Activated naive CD8-positive, alpha-beta T cell treated with anti-CD3 and anti-CD28 coated beads, Interleukin-2, amount 50 U/mL, for 24 hours (primary cell): Measurements from ENCODE around the gene ERVW-1.
"Not testable (repeated sequence)": the region's sequence is repeated elsewhere in the genome, so short reads cannot be mapped to it uniquely, and the experiment has no call there.

Experiments used
- ATAC-seq: fragments of 150-1000 bp; cut with Tn5 transposase; one replicate; pipeline ENCODE4 v1.10.0; 2021
- DNase-seq: peaks from one replicate; pipeline ENCODE4 v3.0.0; 2021
- H3K27ac Mint-ChIP-seq: one replicate; pipeline ENCODE4 v1.8.0; 2021; ENCODE audit warnings: mild to moderate bottlenecking, mixed read lengths
- H3K27me3 Mint-ChIP-seq: one replicate; pipeline ENCODE4 v1.8.0; 2021; ENCODE audit warnings: mixed read lengths
- H3K36me3 Mint-ChIP-seq: one replicate; pipeline ENCODE4 v1.8.0; 2021; ENCODE audit warnings: low read depth, mixed read lengths
- H3K4me1 Mint-ChIP-seq: one replicate; pipeline ENCODE4 v1.8.0; 2021; ENCODE audit warnings: mixed read lengths
- H3K4me3 Mint-ChIP-seq: one replicate; pipeline ENCODE4 v1.8.0; 2021; ENCODE audit warnings: mild to moderate bottlenecking, moderate library complexity, mixed read lengths
- H3K9me3 Mint-ChIP-seq: one replicate; pipeline ENCODE4 v1.8.0; 2021; ENCODE audit warnings: mixed read lengths

The ERVW-1 gene

DNA sequence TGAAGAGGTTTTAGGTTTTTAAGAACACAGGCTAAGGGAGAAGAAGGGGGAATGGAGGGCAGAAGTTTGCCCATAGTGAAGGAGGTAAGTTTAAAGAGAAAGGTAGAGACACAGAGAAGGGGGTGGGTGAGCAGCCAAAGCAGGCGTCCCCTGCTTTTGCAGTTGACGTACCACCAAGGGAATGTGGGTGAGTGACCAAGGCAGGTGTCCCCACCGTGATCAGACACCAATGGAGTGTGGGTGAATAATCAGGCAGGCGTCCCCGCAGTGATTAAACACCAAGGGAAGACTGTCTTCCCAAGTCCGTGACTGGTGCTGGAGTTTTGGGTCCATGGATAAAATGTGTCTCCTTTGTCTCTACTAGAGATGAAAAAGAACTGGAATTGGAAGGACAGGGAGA, 6.5 kb upstream of the ERVW-1 start:
- DNase-seq, H3K4me1 Mint-ChIP-seq, H3K27me3 Mint-ChIP-seq, H3K4me3 Mint-ChIP-seq, H3K9me3 Mint-ChIP-seq, H3K36me3 Mint-ChIP-seq, H3K27ac Mint-ChIP-seq, ATAC-seq: not testable (repeated sequence)

DNA sequence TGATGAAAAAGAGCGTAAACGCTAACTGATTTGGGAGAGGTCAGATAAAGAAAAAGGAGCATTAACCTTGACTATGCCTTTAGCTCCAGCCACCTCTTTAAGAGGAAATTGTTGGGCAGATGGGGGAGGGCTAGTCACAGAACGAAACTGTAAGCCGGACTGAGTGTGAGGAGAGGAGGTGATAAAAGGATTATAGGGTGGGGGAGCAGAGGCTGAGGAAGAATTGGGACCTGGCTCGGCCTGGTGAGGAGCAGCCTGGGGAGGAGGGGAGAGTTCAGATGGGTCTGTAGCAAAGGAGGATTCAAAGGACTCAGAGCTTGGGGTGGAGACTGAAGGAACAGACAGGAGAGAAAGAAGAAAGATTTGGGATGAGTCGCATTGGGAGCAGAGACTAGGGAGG, 5.9 kb upstream of the ERVW-1 start:
- not testable (repeated sequence) for H3K4me1 Mint-ChIP-seq, ATAC-seq, H3K36me3 Mint-ChIP-seq, H3K27me3 Mint-ChIP-seq, H3K4me3 Mint-ChIP-seq, H3K9me3 Mint-ChIP-seq, H3K27ac Mint-ChIP-seq, DNase-seq

DNA sequence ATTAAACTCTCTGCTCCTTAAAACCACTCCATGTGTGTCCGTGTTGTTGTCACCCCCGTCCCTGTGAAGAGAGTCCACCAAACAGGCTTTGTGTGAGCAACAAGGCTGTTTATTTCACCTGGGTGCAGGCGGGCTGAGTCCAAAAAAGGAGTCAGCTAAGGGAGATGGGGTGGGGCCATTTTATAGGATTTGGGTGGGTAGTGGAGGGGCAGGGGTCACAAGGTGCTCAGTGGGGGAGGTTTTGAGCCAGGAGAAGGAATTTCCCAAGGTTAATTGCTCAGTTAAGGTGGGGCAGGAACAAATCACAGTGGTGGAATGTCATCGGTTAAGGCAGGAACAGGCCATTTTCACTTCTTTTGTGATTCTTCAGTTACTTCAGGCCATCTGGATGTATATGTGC, 1.4 kb upstream of the ERVW-1 start:
- not testable (repeated sequence) for H3K27ac Mint-ChIP-seq, H3K9me3 Mint-ChIP-seq, H3K4me1 Mint-ChIP-seq, ATAC-seq, H3K27me3 Mint-ChIP-seq, H3K4me3 Mint-ChIP-seq, H3K36me3 Mint-ChIP-seq, DNase-seq

DNA sequence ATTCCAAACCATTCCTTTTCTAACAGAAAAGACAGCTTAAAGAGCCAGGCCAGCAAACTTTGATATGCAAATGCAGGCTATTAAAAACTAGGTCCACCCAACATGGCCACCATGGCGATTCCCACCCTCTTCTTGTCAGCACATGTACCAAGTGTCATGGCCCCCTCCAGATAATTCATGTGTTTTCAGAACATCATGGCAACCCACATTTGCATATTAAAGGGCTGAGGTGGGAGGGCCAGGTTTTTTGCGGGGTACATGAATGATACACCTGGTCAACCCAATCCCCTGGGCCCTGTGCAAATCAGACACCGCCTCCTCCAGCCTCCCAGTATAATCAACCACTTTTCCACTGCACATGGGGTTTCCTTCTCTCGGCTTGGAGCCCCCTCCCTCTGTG, 965 bp upstream of the ERVW-1 start:
- DNase-seq (no peak), ATAC-seq (no peak)
- no peaks in the 10 kb centered on the region for H3K36me3 Mint-ChIP-seq
- H3K9me3 Mint-ChIP-seq = no peaks in the 10 kb centered on the region
- H3K4me1 Mint-ChIP-seq = no peaks in the 10 kb centered on the region
- H3K27ac Mint-ChIP-seq = no peak overlapping the region
- H3K4me3 Mint-ChIP-seq = no peak overlapping the region
- no peaks in the 10 kb centered on the region for H3K27me3 Mint-ChIP-seq

DNA sequence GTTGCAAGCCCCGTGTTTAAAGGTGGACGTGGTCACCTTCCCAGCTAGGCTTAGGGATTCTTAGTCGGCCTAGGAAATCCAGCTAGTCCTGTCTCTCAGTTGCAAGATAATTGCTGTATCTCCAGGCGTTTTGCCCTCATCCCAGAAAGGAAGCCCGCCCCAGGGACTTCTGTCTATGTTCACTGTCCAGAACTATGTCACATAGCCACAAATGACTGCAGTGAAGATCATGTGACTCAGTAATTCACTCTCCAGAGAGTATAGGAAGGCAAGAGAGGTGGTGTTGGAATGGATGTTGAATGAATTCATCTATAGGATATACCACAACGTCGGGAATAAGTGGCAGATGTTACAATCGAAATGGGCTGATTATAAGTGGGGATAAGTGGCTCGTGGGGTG, 349 bp upstream of the ERVW-1 start:
- no peaks in the 10 kb centered on the region for H3K9me3 Mint-ChIP-seq
- no peaks in the 10 kb centered on the region for H3K27me3 Mint-ChIP-seq
- no peaks in the 10 kb centered on the region for H3K4me1 Mint-ChIP-seq
- DNase-seq (no peak), ATAC-seq (no peak)
- H3K27ac Mint-ChIP-seq = no peak overlapping the region
- no peaks in the 10 kb centered on the region for H3K36me3 Mint-ChIP-seq
- no peak overlapping the region for H3K4me3 Mint-ChIP-seq

DNA sequence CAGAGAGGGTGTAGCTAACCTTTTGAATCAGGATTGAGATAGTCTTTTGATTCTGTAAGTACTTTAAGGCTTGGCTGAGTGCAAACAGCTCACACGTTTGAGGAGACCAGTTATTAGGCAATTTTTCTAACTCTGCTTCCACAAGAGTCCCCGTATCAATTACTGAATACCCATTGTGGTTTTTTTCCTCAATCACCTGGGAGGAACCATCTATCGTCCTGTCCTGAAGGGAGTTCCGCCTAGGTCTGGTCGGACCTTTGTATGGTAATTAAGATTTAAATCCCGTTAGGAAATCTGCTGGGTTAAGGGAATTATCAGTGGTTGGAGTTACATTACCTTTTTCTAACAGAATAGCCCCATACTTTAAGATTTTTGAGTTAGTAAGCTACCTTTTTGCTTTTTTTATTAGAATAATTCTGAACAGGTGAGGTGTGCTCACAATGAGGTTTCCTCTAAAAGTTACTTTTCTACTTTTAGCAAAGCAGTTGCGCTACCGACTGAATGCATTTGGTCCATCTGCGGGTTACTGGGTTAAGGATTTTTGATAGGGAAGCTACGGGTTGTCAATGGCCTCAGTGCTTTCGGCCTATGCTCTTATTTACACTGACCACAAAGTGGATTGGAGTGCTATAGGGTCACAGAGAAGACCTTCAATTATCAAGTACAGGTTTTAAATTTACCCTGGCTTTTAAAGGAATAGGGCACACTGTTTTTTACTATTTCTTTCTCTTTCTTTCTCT, 1.7 kb downstream of the ERVW-1 start:
- H3K27ac Mint-ChIP-seq, DNase-seq, H3K4me1 Mint-ChIP-seq, H3K4me3 Mint-ChIP-seq, H3K9me3 Mint-ChIP-seq, ATAC-seq, H3K36me3 Mint-ChIP-seq, H3K27me3 Mint-ChIP-seq: not testable (repeated sequence)

DNA sequence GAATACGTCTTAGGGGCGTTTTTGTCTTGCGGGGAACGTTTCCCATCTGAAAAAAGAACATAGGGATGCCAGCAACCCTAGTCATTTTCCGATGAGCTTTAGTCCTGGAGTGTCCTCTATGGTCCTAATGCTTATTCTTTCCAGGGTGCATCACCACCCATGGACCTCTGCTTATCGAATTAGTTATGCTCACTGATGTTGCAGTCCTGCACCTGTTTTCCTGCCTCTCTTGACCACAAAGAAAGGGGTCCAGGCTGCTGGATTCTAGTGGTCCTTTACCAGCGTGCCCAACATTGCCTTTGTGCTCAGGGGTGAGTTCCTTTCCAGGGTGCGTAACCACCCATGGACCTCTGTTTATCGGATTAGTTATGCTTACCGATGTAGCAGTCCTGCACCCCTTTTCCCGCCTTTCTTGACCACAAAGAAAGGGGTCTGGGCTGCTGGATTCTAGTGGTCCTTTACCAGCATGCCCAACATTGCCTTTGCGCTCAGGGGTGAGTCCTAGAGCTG, 2.4 kb downstream of the ERVW-1 start:
- ATAC-seq, H3K36me3 Mint-ChIP-seq, H3K27ac Mint-ChIP-seq, H3K4me1 Mint-ChIP-seq, H3K9me3 Mint-ChIP-seq, H3K4me3 Mint-ChIP-seq, H3K27me3 Mint-ChIP-seq, DNase-seq: not testable (repeated sequence)

DNA sequence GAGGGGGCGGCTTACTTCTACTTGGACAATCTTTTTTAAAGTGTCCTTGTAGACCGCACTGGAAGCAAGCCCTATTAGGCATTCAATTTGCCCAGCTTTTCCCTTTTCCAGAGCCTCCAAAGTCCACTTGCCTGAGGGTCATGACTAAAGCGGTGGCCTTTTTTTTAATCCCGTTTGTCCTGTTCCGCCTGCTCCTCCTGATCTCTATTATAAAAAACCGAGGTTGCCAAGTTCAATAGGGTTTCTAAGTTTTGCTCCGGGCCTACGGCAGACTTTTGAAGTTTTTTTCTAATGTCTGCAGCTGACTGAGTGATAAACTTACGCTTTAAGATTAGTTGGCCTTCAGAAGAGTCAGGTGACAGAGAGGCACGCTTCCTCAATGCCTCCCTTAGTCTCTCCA, 3.8 kb downstream of the ERVW-1 start:
- not testable (repeated sequence) for H3K9me3 Mint-ChIP-seq, H3K4me3 Mint-ChIP-seq, H3K27ac Mint-ChIP-seq, DNase-seq, H3K36me3 Mint-ChIP-seq, H3K4me1 Mint-ChIP-seq, ATAC-seq, H3K27me3 Mint-ChIP-seq

DNA sequence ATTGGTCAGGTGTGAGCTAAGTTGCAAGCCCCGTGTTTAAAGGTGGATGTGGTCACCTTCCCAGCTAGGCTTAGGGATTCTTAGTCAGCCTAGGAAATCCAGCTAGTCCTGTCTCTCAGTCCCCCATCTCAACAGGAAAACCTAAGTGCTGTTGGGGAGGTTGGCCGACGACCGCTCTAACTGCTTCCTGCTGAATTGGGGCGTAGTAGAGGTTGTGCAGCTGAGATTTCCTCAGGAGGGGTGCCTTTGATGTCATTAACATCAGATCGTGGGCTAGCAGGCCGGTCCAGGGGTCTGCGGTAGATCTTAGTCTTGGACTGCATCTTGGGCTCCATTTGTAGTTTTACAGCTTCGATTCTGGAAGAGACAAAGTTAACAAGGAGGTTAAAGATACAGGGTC, 9.2 kb downstream of the ERVW-1 start:
- not testable (repeated sequence) for ATAC-seq, H3K36me3 Mint-ChIP-seq, DNase-seq, H3K4me1 Mint-ChIP-seq, H3K27me3 Mint-ChIP-seq, H3K4me3 Mint-ChIP-seq, H3K27ac Mint-ChIP-seq, H3K9me3 Mint-ChIP-seq

DNA sequence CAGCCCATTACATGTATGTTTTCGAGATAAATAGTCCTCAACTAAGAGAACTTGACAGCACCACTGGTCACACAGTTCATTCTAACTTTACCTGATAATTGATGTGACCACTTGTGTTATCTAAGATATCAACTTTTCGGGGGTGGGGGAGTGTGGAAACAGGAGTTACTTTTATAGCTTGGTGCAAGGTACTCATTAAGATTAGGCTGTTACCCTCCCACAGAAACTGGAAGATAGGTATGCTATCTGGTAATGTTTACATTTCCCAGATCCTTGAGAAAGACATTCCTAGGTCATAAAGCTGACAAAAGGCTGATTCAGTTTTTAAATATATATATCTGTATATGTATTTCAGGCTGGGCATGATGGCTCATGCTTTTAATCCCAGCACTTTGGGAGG, 11.1 kb downstream of the ERVW-1 start:
- Mint-ChIP-seq H3K4me1 (no peaks in the 10 kb centered on the region), H3K27me3 (no peaks in the 10 kb centered on the region), H3K36me3 (peaks cover 12% of the 10 kb centered on the region), H3K4me3 (no peak overlapping the region), H3K9me3 (peaks cover 3% of the 10 kb centered on the region), H3K27ac (no peak overlapping the region)
- ATAC-seq (no peak), DNase-seq (no peak)

DNA sequence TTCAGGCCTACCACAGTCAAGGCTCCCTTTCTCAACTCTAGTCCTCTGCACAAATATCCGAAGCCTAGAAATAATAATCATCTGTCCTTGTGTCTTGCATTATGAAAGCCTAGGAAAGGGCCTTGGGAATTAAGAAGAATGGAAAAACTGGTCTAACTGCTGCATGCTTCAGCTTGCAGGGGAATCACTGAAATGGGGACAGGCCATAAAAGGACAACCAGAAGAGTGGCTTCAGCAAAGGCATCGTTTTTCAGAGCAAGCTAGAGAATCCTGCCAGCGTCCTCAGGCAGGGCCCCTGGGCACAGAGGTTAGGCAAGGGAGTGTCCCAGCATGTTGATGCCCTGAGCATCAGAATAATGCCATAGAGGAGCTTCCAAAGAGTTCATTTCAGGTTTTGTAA, 13.2 kb downstream of the ERVW-1 start:
- Mint-ChIP-seq H3K36me3 (peaks cover 12% of the 10 kb centered on the region), H3K9me3 (peaks cover 3% of the 10 kb centered on the region), H3K27ac (no peak overlapping the region), H3K27me3 (no peaks in the 10 kb centered on the region), H3K4me1 (no peaks in the 10 kb centered on the region), H3K4me3 (no peak overlapping the region)
- DNase-seq = no peak
- ATAC-seq = no peak

DNA sequence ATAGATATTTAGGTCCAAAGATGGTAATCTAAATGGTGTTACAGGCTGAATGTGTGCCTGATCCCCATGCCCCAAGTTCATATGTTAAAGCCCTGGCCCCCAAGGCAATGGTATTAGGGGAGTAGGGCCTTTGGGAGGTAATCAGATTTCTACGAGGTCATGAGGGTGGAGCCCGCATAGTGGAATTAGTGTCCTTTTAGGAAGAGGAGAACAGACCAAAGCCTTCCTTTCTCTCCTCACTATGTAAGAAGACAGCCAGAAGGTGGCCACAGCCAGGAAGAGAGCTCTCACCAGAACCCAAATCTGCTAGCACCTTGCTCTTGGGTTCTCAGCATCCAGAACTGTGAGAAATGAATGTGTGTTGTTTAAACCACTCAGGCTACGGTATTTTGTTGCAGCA, 15.2 kb downstream of the ERVW-1 start:
- no peak for DNase-seq
- Mint-ChIP-seq H3K27me3 (no peaks in the 10 kb centered on the region), H3K4me1 (no peaks in the 10 kb centered on the region), H3K36me3 (peaks cover 11% of the 10 kb centered on the region), H3K27ac (no peak overlapping the region), H3K4me3 (no peak overlapping the region), H3K9me3 (no peaks in the 10 kb centered on the region)
- ATAC-seq = no peak

DNA sequence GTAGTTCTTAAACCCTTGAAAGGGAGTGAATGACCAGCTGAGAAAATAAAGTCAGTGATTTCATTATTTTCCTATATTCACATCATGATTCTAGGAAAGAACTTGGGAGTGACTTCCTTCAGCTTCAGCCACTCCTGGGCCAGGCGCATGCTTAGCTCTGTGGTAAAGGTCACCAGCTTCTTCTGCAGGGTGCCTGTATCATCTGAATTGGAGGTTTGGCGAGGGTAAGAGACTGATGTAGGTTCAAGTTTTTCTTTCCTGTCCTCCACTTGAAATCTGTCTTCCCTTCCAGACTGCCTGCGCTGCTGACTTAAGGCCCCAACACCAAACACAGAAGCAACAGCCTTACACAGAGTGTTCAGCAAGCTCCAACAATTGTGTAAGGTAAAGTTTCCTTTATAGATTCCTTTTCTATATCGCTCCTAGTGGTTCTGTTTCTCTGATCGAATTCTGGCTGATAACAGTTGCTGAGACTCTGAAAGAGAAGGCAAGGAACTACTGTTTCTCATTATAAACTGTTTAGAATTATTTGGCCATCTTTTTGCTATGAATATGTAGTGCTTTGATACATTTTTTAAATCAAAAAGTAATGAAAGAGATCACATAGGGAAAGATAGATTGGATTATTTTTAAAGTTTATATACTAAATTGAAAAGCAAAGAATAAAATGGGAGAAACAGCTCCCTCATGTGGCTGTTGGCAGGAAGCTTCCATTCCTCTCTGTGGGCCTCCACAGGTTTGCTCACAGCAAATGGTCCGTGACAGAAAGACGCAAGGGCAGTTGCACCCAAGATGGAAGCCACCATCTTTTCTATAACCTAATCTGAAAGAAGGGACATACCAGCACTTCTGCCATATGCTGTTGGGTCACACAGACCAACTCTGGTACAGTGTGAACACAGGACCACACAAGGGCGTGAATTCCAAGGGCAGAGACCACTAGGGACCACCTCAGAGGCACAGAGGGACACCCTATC, 16.4 kb downstream of the ERVW-1 start:
- DNase-seq = peak; percentile 10
- peaks cover 14% of the 10 kb centered on the region for H3K36me3 Mint-ChIP-seq
- H3K27me3 Mint-ChIP-seq = no peaks in the 10 kb centered on the region
- H3K9me3 Mint-ChIP-seq = no peaks in the 10 kb centered on the region
- no peak overlapping the region for H3K27ac Mint-ChIP-seq
- peak; percentile 52 for ATAC-seq
- no peaks in the 10 kb centered on the region for H3K4me1 Mint-ChIP-seq
- H3K4me3 Mint-ChIP-seq = no peak overlapping the region

DNA sequence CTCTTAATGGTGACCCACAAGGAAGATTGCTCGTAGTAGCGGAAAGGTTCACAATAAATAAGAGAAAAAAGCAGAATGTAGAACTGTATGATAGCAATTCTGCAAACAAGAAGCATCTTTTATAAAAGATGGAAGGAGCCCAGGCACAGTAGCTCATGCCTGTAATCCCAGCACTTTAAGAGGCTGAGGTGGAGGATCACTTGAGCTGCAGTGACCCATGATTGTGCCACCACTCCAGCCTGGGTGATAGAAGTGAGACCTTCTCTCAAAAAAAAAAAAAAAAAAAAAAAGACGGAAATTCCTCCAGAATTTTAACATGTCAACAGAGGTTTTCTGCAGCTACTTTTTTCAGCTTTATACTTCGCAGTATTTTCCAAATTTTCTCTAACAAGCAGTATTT, 17.2 kb downstream of the ERVW-1 start:
- ATAC-seq (no peak), DNase-seq (no peak)
- no peak overlapping the region for H3K4me3 Mint-ChIP-seq
- H3K36me3 Mint-ChIP-seq = peaks cover 20% of the 10 kb centered on the region
- H3K27ac Mint-ChIP-seq = no peak overlapping the region
- H3K9me3 Mint-ChIP-seq = no peaks in the 10 kb centered on the region
- H3K4me1 Mint-ChIP-seq = no peaks in the 10 kb centered on the region
- no peaks in the 10 kb centered on the region for H3K27me3 Mint-ChIP-seq

DNA sequence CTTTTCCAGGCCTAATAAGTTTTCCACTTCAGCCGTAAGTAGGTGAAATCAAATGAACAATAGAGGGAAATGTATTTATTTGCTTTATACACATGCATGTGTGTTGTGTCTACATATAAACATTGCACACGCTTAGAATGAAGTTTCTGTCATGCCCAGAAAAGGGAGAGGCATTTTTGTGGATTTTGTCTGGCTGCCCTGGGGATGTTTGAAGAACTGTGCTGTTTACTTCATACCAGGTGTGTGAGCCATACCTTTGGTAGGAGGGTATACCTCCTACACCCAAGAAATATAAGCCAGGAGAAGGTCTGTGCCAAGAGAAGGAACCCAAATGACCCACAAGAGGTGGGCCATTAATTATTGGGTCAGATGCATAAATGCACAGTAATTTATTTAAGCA, 17.6 kb downstream of the ERVW-1 start:
- Mint-ChIP-seq H3K27ac (no peak overlapping the region), H3K27me3 (no peaks in the 10 kb centered on the region), H3K4me3 (no peak overlapping the region), H3K4me1 (no peaks in the 10 kb centered on the region), H3K9me3 (no peaks in the 10 kb centered on the region), H3K36me3 (peaks cover 20% of the 10 kb centered on the region)
- DNase-seq = no peak
- no peak for ATAC-seq
